GM18868 (cell line): ENCODE data around the gene ADORA2A.

Experiments
- ATAC-seq: cut with Tn5 transposase; IDR thresholded peaks from one replicate; pipeline ENCODE4 v1.9.1; 2021; ENCODE audit warnings: mild to moderate bottlenecking, moderate library complexity; ENCODE audit not compliant: unreplicated experiment

ADORA2A gene

DNA sequence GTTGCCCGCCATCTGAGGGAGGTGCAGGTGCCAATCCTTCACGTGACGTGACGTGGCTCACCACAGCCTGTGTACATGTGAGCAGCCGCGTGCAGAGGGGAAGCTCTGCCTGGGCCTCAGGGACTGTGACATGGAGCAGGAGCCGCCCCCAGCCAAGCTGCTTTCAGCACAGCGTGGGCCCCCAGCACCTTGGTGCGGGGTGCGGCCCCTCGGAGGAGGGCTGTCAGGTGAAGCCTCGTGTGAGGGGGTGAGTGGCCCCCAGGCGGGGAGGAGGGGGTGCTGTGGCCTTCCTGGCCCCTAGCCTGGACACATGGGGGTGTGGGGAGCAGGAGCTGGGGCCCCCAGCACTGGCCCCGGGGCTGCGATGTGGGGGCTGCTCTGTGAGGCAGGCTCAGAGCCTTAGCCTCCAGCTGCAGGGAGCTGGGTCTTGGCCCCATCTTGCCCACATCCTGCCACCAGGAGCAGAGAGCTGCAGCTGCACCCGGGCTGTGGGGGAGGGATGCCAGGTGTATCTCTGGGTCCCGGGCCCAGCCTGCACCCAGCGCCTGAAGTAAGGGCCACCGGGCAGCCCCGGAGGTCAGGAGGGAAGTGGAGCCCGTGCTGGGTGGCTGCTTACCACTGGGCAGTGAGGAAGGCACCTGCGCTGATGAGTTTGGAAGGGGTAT is at the start of gene ADORA2A:
TSS of gene ADORA2A (plus strand) at position 100 of the 665 bp plus-strand sequence. CDS start 5,806 bp downstream, outside the sequence.
- peak; percentile 67 for ATAC-seq

- ATAC-seq = no peak
These were observed 47.9 kb upstream of the ADORA2A start for GRCh38 chr22:24379536-24379935.

DNA sequence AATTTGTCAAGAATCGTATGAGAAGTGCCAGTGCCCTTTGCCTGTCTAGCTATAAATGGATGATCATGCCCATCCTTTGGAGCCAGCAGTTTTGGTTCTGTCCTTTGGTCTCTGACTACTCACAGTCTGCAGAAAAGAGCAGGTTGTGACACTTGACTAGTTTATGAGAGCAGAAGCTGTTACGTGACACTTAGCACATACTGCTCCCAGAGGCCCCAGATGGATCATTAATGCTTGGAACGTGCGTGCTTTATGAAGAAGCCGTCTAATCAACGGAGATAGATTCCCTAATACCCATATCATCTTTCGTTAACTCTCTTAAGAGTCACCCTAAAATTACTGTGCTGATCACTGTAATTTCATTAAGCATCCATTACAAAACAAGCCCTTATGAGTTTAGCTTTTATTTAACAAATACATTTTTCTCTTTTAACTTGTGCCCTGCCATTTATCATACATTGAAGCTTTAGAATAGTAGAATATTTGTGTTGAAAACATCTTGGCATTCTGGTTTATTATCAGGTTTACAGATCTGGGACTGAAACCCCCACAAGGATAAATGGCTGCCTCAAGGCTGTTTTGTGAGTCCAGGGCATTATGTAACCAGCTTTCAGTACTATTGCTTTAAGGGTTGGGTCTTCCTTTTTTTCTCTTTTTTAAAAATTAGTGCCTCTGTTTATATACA is 47.0 kb upstream of the ADORA2A start:
- no peak for ATAC-seq

- ATAC-seq = no peak
These were observed 46.5 kb upstream of the ADORA2A start for GRCh38 chr22:24380905-24381230.

- no peak for ATAC-seq
These were observed 44.3 kb upstream of the ADORA2A start for GRCh38 chr22:24383061-24383460.

DNA sequence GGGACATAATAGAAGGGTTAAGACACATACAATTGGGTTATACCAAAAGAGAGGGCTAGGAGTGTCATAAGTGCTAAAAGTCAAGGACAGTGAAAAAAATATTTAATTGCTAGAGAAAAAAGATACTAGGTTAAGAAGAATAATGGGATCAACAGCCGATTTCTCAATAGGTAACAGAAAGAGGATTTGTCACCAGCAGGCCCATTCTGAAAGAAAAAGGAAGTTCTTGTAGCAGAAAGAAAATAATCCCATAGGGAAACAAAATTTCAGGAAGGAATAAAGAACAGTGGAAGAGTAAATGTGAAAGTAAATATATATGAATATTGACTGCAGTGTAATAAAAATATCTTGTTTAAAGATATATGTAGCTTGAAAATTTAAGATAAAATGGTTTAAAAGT is 43.3 kb upstream of the ADORA2A start:
- ATAC-seq = no peak

DNA sequence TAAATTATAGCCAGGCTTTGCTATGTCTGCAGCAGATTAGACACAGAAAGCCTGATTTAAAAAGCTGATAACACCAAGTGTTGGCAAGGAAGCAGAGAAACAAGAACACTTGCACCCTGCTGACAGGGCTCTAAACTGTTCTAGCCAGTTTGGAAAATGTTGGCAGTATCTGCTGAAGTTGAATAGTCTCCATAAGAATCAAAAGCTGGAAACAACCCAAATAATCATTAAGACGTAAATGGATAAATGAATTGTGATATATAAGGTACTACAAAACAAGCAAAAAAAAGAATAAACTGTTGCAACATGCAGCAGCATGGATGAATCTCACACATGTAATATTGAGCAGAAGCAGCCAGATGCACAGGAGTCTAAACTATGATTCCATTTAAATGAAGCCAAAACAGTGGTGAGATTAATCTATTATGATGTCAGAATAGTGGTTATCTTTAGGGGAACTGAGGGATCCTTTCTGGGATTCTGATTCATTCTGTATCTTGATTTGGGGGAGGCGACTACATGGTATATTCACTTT is 40.4 kb upstream of the ADORA2A start:
- ATAC-seq = no peak

GRCh38 chr22:24389680-24390079 is 37.7 kb upstream of the ADORA2A start:
- no peak for ATAC-seq

GRCh38 chr22:24390156-24390555 is 37.2 kb upstream of the ADORA2A start:
- ATAC-seq = no peak

GRCh38 chr22:24390576-24390975 is 36.8 kb upstream of the ADORA2A start:
- no peak for ATAC-seq

GRCh38 chr22:24391836-24392217 is 35.6 kb upstream of the ADORA2A start:
- no peak for ATAC-seq

- no peak for ATAC-seq
These were observed 35.0 kb upstream of the ADORA2A start for GRCh38 chr22:24392218-24392931.

DNA sequence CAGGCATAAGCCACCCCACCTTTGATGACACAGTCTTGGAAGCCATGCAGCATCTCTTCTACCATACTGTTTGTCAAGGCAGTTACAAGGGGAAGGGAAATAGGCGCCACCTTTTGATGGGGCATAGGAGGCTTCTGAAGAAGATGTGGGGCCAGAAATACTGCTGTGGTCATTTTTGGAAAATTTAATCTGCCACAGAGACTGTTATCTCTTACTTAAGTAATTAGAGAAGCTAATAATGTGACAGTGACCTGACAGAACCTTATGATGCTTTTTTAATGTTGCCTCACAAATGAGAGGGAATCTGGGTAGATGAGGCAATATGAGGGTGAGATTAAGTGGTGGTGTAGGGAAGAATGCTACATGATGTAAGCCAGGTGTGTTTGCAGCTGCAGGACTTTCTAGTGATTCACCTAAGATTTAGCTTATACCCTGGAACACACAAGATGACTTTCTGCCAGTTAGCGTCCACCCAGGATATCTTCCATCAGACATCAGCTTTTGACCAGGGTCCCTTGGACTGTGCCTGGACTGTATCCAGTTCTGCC is 34.3 kb upstream of the ADORA2A start:
- no peak for ATAC-seq

DNA sequence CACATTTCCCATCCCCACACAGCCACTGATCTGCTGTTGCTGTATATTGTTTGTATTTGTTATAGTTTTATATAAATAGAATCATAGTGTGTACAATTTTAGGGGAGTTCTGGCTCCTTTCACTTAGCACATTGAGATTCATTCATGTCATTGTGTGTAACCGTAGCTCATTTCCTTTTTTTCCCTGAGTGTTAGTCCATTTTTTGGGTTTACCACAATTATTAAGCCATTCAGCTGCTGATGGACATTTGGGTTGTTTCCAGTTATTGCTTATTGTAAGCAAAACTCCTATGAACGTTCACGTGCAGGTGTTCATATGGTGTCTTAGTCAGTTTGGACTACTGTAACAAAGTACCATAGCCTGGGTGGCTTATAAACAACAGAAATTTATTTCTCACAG is 33.6 kb upstream of the ADORA2A start:
- ATAC-seq = no peak

- no peak for ATAC-seq
These were observed 33.1 kb upstream of the ADORA2A start for GRCh38 chr22:24394254-24394653.

DNA sequence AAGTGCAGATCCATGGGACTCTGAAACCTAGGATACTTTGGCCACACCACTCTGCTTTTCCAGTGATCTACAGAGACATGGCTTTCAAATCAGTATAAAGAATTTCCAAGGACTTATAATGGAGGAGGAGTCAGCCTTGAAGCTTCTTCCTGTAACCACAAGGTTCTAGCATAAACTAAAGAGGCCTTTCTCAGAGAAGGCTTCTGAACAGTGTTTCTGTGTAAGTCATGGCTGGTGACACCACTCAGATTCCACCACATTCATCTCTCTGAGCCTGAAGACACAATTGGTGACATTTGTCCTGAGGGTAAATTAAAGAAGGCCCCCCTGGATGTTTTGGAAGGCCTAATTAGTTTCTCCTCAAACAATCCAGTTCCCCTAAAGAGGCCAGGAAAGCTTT is 29.0 kb upstream of the ADORA2A start:
- no peak for ATAC-seq

DNA sequence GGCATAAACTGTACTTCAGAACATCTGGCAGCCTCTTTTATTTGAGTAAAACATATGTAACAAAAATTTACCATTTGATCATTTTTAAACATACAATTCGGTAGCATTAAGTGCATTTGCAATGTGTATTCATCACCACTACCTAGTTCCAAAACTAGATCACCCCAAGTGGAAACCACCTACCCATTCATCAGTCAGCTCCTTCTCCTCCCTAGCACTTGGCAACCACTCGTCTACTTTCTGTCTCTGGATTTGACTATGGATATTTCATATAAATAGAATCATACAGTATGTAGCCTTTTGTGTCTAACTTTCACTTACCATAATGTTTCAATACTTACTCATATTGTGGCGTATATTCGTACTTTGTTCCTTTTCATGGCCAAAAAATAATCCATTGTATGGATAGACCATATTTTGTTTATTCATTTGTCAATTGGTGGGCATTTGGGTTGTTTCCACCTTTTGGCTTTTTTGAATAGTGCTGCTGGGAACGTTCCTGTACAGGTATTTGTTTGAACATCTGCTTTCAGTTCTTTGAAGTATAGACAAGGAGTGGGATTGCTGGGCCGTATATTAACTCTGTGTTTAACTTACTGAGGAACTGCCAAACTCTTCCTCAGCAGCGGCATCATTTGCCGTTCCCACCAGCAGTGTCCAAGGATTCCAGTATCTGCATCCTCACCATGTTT is 27.2 kb upstream of the ADORA2A start:
- peak; percentile 8 for ATAC-seq

DNA sequence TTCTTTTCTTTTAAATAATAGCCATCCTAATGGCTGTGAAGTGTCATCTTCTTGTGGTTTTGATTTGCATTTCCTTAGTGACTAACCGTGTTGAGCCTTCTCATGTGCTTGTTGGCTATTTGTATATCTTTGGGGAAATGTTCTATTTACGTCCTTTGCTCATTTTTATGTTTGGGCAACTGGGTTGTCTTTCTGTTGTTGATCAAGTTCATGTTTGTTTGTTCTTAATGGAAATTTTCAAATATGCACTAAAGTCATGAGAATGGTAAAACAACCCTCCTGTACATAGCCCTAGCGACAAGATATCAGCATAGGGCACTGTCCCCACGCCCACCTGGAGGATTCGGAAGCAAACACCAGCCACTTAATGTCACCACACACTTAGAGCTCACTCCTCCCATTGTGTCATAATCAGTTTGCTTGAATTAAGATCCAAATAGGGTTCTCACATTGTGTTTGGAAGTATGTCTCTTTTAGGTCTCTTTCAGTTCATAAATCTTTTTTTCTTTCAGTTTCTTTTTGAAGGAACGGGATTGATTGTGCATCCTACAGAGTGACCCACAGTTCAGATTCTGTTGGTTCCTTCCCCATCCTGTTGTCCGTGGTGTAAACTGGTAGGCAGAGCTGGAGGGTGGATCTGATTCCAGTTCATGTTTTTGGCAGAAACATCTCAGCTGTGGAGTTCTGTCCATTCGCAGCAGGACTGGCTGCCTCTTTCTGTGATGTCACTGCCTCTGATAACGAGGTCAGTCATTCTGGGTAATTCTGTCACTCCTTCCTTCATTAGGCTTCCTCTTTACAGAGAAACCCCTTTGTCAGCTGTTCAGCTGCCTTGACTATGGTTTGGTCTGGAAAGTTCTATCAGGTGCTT is 26.4 kb upstream of the ADORA2A start:
- ATAC-seq = peak; percentile 36

- no peak for ATAC-seq
These were observed 25.4 kb upstream of the ADORA2A start for GRCh38 chr22:24401931-24402367.
